ENCODE measurements around the gene CUX1.

Gene CUX1

DNA sequence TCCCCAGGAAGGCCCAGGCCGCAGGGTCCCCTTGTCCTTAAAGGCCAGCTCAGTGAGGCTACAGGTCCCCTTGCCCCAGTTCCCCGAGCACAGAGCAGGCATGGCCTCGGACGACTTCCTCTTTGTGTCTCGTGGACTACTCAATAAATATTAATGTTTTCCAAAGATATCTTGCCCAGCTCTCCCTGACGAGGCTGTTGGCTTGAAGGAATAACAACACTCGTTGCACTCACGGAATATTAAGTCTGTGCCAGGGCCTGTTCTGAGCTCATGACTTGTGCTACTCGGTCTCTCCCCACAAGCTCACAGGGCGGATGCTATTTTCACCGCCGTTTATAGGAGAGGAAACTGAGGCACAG, 68.2 kb downstream of the CUX1 start:
- TF ChIP-seq, protein P1, sequence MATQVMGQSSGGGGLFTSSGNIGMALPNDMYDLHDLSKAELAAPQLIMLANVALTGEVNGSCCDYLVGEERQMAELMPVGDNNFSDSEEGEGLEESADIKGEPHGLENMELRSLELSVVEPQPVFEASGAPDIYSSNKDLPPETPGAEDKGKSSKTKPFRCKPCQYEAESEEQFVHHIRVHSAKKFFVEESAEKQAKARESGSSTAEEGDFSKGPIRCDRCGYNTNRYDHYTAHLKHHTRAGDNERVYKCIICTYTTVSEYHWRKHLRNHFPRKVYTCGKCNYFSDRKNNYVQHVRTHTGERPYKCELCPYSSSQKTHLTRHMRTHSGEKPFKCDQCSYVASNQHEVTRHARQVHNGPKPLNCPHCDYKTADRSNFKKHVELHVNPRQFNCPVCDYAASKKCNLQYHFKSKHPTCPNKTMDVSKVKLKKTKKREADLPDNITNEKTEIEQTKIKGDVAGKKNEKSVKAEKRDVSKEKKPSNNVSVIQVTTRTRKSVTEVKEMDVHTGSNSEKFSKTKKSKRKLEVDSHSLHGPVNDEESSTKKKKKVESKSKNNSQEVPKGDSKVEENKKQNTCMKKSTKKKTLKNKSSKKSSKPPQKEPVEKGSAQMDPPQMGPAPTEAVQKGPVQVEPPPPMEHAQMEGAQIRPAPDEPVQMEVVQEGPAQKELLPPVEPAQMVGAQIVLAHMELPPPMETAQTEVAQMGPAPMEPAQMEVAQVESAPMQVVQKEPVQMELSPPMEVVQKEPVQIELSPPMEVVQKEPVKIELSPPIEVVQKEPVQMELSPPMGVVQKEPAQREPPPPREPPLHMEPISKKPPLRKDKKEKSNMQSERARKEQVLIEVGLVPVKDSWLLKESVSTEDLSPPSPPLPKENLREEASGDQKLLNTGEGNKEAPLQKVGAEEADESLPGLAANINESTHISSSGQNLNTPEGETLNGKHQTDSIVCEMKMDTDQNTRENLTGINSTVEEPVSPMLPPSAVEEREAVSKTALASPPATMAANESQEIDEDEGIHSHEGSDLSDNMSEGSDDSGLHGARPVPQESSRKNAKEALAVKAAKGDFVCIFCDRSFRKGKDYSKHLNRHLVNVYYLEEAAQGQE (IDR thresholded peaks at IDR 0.05; ENCODE audit: low read depth), result no peak
- no peak for TF ChIP-seq TCF12 (IDR thresholded peaks at IDR 0.05; ENCODE audit: low read depth)
- no peak for TF ChIP-seq CREB1 (IDR thresholded peaks at IDR 0.05; ENCODE audit: low read depth)
- no peak for TF ChIP-seq MAX (IDR thresholded peaks at IDR 0.05)
- no peak for TF ChIP-seq EP300 (IDR thresholded peaks at IDR 0.05; ENCODE audit: borderline replicate concordance)
- TF ChIP-seq NFIC (IDR thresholded peaks at IDR 0.05), result no peak
- TF ChIP-seq YY1 (IDR thresholded peaks at IDR 0.05; ENCODE audit: low read depth), result no peak
- TF ChIP-seq USF1 (IDR thresholded peaks at IDR 0.05), result no peak
- TF ChIP-seq TEAD4 (IDR thresholded peaks at IDR 0.05), result no peak
- no peak for TF ChIP-seq ZBTB7A (IDR thresholded peaks at IDR 0.05; ENCODE audit: low read depth)
- TF ChIP-seq EGR1 (IDR thresholded peaks at IDR 0.05), result no peak
- no peak for TF ChIP-seq FOXM1 (IDR thresholded peaks at IDR 0.05; ENCODE audit: borderline replicate concordance, low read depth)
- TF ChIP-seq TAF1 (IDR thresholded peaks at IDR 0.05; ENCODE audit: low read depth), result no peak
- TF ChIP-seq CEBPB (IDR thresholded peaks at IDR 0.05), result no peak
- no peak for TF ChIP-seq RAD21 (IDR thresholded peaks at IDR 0.05; ENCODE audit: low read depth)

DNA sequence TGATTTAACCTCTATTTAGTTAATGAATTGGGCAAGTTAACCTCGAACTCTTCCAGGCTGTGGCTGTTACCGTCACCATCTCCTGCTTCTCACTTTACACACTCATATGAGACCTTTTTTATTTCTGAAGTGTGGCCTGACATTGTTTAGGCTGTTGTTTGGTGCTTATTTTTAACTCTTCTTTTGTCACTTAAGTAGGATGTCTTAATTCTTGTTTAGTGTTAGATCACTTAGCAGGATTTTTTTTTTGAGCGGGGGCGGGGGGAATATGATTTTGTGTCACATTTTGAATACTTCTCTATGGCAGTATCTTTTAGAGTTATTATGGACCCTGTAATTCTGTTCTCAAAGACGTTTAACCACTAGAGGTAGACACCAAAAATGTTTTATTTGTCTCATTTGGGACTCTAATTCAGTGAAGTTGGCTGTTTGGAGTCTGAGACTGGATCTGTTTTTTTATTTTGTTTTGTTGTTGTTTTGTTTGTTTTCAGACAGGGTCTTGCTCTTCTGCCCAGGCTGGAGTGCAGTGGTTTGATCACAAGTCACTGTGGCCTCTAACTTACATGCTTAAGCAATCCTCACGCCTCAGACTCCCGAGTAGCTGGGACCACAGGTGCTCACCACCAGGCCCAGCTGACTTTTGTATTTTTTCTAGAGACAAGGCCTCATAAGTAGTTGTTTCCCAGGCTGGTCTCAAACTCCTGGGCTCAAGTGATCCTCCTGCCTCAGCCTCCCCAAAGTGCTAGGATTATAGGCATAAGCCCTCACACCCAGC, 73.5 kb downstream of the CUX1 start:
- TF ChIP-seq EGR1 (IDR thresholded peaks at IDR 0.05), result no peak

DNA sequence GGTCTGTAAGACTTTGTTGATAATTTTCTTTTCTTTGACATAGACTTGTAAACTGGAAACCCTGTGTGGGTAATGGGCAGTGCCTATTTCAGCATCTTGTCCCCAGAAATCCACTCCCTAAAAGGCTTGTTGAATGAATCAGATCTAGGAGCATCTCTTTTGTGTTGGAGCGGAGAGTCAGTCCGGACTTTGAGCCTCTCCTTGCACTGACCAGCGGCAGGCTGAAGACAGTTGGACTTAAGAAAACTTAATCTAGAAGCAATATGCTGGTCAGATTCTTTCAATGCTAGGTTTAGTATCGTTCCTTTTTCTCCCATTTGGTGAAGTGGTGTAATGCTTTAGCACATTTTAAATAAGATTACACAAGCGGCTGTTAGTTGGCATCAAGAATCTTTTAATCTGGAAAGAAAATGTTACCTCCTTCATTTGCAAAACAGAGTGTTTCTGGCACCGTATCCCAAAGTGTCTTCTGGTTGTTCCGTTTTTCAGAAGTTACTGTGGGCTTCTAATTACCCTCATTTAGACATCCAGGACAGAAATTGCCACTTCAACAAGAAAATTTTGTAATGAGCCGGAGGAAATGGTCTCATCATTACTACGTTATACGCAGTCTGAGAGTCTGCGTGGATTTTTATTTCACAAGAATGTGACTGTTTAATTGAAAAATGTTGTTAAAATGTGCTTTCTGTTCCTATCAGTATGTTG, 74.7 kb downstream of the CUX1 start:
- TF ChIP-seq EP300 (IDR thresholded peaks at IDR 0.05; ENCODE audit: borderline replicate concordance) (no peak), NFIC (IDR thresholded peaks at IDR 0.05) (no peak)

DNA sequence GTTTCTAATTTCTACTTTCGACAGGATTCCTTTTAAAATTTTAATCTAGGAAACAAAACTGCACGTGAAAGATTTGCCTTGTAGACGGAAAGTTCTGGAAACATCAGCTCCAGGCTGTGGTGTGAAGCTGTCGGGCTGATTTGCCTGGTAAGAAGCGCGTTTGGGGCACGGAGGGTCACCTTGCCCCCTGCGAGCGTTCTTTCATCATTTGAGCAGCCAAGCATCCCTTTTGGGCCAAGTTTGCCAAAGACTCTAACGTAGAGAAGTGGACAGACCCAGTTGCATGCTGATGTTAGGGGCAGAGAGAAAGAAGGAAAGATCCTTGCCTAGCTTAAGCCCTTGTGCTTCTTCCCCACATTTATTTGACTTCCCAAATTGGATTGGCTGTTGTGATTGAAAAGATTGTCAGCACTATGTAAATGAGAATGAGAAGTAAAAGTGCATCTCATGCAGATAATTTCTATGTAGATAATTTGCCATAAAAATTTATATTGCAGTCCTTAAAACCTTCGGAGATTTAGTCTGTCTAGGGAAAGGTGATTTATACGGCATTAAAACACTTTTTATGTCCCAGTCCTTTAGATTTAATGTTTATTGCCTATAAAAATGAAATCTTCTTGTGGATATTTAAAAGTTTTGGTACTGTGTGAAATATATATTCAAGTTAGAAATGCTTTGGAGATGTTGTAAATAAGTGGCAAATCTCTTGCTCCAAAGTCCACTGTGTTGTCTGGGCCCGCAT, 76.1 kb downstream of the CUX1 start:
- TF ChIP-seq TCF12 (IDR thresholded peaks at IDR 0.05; ENCODE audit: low read depth), result no peak
- no peak for TF ChIP-seq USF1 (IDR thresholded peaks at IDR 0.05)
- TF ChIP-seq, protein P1 (IDR thresholded peaks at IDR 0.05; ENCODE audit: low read depth), result no peak
- TF ChIP-seq EGR1 (IDR thresholded peaks at IDR 0.05), result no peak
- no peak for TF ChIP-seq NFIC (IDR thresholded peaks at IDR 0.05)
- no peak for TF ChIP-seq TAF1 (IDR thresholded peaks at IDR 0.05; ENCODE audit: low read depth)
- TF ChIP-seq MAX (IDR thresholded peaks at IDR 0.05), result no peak
- no peak for TF ChIP-seq TEAD4 (IDR thresholded peaks at IDR 0.05)

DNA sequence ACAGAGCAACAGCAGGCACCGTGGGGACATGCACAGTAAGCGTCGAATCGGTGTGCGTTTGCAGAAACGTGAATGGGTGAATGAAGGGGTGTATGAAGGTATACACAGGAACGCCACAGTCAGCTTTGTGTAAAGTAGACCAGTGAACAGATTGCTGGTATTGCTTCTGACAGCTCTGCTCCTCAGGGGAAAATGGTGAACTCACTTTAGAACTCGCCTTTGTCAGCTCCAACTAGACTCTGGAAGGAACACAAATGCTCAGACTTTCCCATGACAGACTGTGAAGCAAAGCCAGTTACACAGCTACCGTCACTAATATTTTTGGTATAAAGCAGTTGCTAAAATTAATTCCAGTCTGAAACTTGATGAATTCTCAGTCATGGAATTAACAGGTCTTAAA, 78.9 kb downstream of the CUX1 start:
- TF ChIP-seq TAF1 (IDR thresholded peaks at IDR 0.05; ENCODE audit: low read depth) (no peak), YY1 (IDR thresholded peaks at IDR 0.05; ENCODE audit: low read depth) (no peak), RAD21 (IDR thresholded peaks at IDR 0.05; ENCODE audit: low read depth) (no peak)

GRCh38 chr7:101896941-101897340, 79.5 kb downstream of the CUX1 start:
- TF ChIP-seq RAD21 (IDR thresholded peaks at IDR 0.05; ENCODE audit: low read depth) (no peak), USF1 (IDR thresholded peaks at IDR 0.05) (no peak), NFIC (IDR thresholded peaks at IDR 0.05) (no peak), EP300 (IDR thresholded peaks at IDR 0.05; ENCODE audit: borderline replicate concordance) (no peak), MAX (IDR thresholded peaks at IDR 0.05) (no peak), TAF1 (IDR thresholded peaks at IDR 0.05; ENCODE audit: low read depth) (no peak), CREB1 (IDR thresholded peaks at IDR 0.05; ENCODE audit: low read depth) (no peak), YY1 (IDR thresholded peaks at IDR 0.05; ENCODE audit: low read depth) (no peak), TCF12 (IDR thresholded peaks at IDR 0.05; ENCODE audit: low read depth) (no peak), FOXM1 (IDR thresholded peaks at IDR 0.05; ENCODE audit: borderline replicate concordance, low read depth) (no peak)
